ENCODE measurements around the gene IRF2. TPM values are rescaled to one million over a fixed set of nuclear protein-coding genes. Genes with fewer than 3 reads are reported as not detected.

The IRF2 gene
- polyA plus RNA-seq, 1 experiment, result 28.7 TPM

- Histone ChIP-seq H3K4me3 (ENCODE audit: low read depth, low read length) (no peak overlapping the region), H3K27me3 (ENCODE audit: control insufficient read depth, insufficient read depth, low read length) (no peaks in the 10 kb centered on the region), H3K36me3 (ENCODE audit: control insufficient read depth, insufficient read depth, low read length) (peaks cover 2% of the 10 kb centered on the region)
- TF ChIP-seq, protein P1, sequence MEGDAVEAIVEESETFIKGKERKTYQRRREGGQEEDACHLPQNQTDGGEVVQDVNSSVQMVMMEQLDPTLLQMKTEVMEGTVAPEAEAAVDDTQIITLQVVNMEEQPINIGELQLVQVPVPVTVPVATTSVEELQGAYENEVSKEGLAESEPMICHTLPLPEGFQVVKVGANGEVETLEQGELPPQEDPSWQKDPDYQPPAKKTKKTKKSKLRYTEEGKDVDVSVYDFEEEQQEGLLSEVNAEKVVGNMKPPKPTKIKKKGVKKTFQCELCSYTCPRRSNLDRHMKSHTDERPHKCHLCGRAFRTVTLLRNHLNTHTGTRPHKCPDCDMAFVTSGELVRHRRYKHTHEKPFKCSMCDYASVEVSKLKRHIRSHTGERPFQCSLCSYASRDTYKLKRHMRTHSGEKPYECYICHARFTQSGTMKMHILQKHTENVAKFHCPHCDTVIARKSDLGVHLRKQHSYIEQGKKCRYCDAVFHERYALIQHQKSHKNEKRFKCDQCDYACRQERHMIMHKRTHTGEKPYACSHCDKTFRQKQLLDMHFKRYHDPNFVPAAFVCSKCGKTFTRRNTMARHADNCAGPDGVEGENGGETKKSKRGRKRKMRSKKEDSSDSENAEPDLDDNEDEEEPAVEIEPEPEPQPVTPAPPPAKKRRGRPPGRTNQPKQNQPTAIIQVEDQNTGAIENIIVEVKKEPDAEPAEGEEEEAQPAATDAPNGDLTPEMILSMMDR (IDR thresholded peaks at IDR 0.05; ENCODE audit: insufficient read depth, low read depth, low read length), result no peak
- ChIA-PET POLR2A (no interaction called here), CTCF (no interaction called here)
- DNase-seq (ENCODE audit: low read depth), result no peak
Observed at GRCh38 chr4:184427687-184428086, 46.7 kb downstream of the IRF2 start.

GRCh38 chr4:184427093-184427492 is 47.3 kb downstream of the IRF2 start:
- POLR2A ChIA-PET, result no interaction called here
- CTCF ChIA-PET, result no interaction called here
- Histone ChIP-seq H3K27me3 (ENCODE audit: control insufficient read depth, insufficient read depth, low read length) (no peaks in the 10 kb centered on the region), H3K4me3 (ENCODE audit: low read depth, low read length) (no peak overlapping the region), H3K36me3 (ENCODE audit: control insufficient read depth, insufficient read depth, low read length) (peaks cover 2% of the 10 kb centered on the region)
- TF ChIP-seq, protein P1 (IDR thresholded peaks at IDR 0.05; ENCODE audit: insufficient read depth, low read depth, low read length), result no peak
- DNase-seq (ENCODE audit: low read depth), result no peak

- Histone ChIP-seq H3K4me3 (ENCODE audit: low read depth, low read length) (no peak overlapping the region), H3K27me3 (ENCODE audit: control insufficient read depth, insufficient read depth, low read length) (no peaks in the 10 kb centered on the region), H3K36me3 (ENCODE audit: control insufficient read depth, insufficient read depth, low read length) (peaks cover 2% of the 10 kb centered on the region)
- TF ChIP-seq, protein P1 (IDR thresholded peaks at IDR 0.05; ENCODE audit: insufficient read depth, low read depth, low read length), result no peak
- ChIA-PET POLR2A (no interaction called here), CTCF (no interaction called here)
- DNase-seq (ENCODE audit: low read depth), result no peak
Observed at GRCh38 chr4:184424993-184425758, 49.2 kb downstream of the IRF2 start.

DNA sequence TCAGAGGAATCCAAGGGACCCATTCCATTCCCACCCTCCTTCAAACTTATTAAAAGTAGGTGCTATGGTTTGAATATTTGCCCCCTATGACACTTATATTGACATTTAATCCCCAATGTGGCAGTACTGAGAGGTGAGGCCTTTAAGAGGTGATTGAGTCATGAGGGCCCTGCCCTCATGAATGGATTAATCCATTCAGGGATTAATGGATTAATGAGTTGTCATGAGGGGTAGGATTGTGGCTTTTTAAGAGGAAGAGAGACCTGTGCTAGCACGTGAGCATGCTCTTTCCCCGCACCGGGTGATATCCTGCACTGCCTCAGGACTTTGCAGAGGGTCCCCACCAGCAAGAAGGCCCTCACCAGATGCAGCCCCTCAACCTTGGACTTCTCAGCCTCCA is 50.1 kb downstream of the IRF2 start:
- POLR2A ChIA-PET, result no interaction called here
- Histone ChIP-seq H3K27me3 (ENCODE audit: control insufficient read depth, insufficient read depth, low read length) (no peaks in the 10 kb centered on the region), H3K36me3 (ENCODE audit: control insufficient read depth, insufficient read depth, low read length) (peaks cover 2% of the 10 kb centered on the region), H3K4me3 (ENCODE audit: low read depth, low read length) (no peak overlapping the region)
- TF ChIP-seq, protein P1 (IDR thresholded peaks at IDR 0.05; ENCODE audit: insufficient read depth, low read depth, low read length), result no peak
- CTCF ChIA-PET, result no interaction called here
- DNase-seq (ENCODE audit: low read depth), result no peak

DNA sequence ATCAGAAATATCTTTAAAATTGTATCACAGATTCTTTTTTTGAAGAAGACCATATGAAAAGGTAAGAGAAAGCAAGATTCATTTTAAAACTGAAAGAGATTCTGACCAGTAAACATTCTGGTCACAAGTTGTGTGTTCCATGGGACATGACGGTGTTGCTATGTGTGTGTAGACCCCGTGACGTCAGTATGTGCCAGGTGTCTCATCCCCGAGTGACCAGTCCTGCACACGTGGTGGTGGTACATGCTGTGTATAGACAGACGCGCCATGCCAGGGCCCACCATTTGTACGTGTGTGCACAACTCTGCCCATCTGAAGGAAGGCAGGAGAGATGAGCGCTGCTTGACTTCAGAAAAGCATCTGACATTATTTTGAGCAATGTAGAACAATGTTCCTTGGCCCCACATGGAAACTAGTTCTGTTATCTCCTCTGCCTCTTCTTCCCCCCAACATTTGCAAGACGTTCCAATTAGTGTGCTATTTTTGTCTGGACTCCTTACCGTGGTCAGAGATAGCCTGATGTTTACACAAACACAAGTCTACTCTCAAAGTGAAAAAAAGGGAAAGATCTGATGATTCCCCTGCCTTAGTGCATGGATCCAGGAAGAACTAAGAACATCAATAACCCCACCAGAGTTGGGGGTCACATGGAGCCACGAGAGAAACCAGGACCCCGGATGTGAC is 51.2 kb downstream of the IRF2 start:
- Histone ChIP-seq H3K36me3 (ENCODE audit: control insufficient read depth, insufficient read depth, low read length) (peaks cover 2% of the 10 kb centered on the region), H3K4me3 (ENCODE audit: low read depth, low read length) (no peak overlapping the region), H3K27me3 (ENCODE audit: control insufficient read depth, insufficient read depth, low read length) (no peaks in the 10 kb centered on the region)
- ChIA-PET POLR2A (no interaction called here), CTCF (no interaction called here)
- TF ChIP-seq, protein P1 (IDR thresholded peaks at IDR 0.05; ENCODE audit: insufficient read depth, low read depth, low read length), result no peak
- DNase-seq (ENCODE audit: low read depth), result no peak

All from BJ (cell line).